Mesenteric fat pad (tissue), 1 donor: ENCODE results near the gene NCLN. TPM values are rescaled to one million over a fixed set of nuclear protein-coding genes. Genes with fewer than 3 reads are reported as not detected.

Experiments used
- DNase-seq: peaks from one replicate; pipeline ENCODE4 v3.0.0-alpha.2; 2020; ENCODE audit warnings: low spot score
- long read RNA-seq: library from polyadenylated mRNA; unstranded; transcript quantifications from one replicate; pipeline ENCODE4 v2.0.0, GENCODE V29; 2020
- total RNA-seq: library from RNA; stranded (reverse); fragmentation: NEBNext Ultra II Directional; extraction: Animal tissue kit (Norgen Biotek cat#: 25700); gene quantifications from one replicate; pipeline ENCODE4 v1.2.1, GENCODE V29; 2021
- donor health status: DM: yes; HTN: yes; CAD: no.

NCLN gene, protein sequence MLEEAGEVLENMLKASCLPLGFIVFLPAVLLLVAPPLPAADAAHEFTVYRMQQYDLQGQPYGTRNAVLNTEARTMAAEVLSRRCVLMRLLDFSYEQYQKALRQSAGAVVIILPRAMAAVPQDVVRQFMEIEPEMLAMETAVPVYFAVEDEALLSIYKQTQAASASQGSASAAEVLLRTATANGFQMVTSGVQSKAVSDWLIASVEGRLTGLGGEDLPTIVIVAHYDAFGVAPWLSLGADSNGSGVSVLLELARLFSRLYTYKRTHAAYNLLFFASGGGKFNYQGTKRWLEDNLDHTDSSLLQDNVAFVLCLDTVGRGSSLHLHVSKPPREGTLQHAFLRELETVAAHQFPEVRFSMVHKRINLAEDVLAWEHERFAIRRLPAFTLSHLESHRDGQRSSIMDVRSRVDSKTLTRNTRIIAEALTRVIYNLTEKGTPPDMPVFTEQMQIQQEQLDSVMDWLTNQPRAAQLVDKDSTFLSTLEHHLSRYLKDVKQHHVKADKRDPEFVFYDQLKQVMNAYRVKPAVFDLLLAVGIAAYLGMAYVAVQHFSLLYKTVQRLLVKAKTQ
- total RNA-seq, result 74.6 TPM
- long read RNA-seq, full-length matches to known transcripts, result 70 of 220 reads
- long read RNA-seq, partial matches to known transcripts, result 23 of 220 reads
- long read RNA-seq, other reads (novel, unspliced or antisense), result 127 of 220 reads

DNA sequence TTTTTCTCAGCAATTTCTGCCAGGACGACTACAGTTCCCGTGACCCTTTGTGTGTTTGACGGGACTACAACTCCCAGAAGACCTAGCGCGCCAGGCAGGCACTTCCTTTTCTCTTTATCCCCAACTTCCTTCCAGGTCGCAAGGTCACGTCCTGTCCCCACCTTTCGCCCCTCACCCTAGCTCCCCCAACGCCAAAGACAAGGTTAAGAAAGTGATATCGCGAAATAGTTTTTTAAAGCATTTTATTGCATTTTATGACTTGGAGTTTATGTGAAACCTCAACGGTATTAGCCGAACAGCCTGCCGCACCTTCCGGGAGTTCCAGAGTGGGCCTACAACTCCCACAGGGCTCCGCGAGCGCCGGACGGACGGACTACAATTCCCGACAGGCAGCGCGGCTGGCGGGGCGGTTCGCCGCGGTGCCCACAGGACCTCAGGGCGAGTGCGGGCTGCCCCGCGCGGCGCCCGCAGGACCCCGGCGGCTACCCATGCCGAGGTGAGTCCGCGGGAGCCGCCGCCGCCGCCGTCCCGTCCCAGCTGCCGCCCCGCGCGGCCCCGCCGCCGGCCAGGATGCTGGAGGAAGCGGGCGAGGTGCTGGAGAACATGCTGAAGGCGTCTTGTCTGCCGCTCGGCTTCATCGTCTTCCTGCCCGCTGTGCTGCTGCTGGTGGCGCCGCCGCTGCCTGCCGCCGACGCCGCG, at the start of gene NCLN:
Gene NCLN, plus strand, starts transcription at position 470 of the 699 bp plus-strand sequence. Its CDS starts 101 bp downstream, at position 571.
- DNase-seq, result peak; percentile 99

DNA sequence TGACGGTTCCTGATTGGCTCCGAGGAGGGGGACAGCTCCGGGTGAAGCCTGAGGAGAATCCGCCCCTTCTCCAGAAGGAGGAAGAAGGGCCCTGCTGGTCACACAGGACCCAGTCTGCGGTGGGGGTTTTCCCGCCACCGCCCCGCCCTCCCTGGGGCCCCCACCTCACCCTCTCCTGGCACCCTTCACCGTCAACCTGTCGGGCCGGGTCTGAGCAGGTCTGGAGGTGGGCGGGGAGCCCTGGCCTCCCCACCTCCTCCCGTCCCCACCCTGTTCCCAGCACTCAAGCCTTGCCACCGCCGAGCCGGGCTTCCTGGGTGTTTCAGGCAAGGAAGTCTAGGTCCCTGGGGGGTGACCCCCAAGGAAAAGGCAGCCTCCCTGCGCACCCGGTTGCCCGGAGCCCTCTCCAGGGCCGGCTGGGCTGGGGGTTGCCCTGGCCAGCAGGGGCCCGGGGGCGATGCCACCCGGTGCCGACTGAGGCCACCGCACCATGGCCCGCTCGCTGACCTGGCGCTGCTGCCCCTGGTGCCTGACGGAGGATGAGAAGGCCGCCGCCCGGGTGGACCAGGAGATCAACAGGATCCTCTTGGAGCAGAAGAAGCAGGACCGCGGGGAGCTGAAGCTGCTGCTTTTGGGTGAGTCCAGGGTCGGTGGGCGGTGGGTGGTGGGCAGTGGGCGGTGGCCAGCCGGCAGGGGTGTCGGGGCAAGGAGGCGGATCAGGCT, 49.6 kb upstream of the NCLN start, which contains the start of gene GNA15:
Gene GNA15, plus strand, starts transcription at position 73 of the 723 bp plus-strand sequence. Its CDS starts 418 bp downstream, at position 491.
- no peak for DNase-seq

DNA sequence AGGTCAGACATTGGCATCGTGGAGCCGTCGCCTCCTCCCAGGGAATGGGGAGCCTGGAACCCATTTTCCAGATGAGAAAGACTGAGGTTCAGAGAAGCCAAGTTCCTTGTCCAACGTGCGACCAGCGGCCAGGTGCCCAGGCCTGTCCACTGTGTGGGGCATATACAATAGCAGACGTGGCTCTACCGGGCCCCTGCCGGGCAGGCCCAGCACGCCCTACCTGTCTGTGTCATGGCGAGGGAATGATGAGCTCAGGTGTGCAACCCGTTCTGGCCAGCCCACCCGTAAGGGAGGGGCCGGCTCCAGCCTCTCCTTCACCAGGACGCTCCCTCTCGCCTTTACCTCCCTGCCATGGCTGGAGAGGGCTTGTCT, 49.1 kb upstream of the NCLN start:
- DNase-seq, result no peak

DNA sequence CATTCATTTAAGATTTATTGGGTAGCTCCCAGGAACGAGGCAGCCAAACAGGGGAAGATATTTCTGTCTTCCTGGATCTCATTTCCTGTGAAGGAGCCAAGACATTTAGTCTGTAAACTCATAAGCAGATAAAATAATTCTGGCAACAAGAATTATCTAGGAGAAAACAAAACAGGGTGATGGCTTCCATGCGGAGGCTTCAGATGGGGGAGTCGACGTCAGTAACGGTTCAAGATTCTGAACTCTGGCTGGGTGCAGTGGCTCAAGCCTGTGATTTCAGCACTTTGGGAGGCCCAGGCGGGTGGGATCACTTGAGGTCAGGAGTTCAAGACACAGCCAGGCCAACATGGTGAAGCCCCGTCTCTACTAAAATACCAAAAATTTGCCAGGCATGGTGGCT, 48.6 kb upstream of the NCLN start:
- no peak for DNase-seq

DNA sequence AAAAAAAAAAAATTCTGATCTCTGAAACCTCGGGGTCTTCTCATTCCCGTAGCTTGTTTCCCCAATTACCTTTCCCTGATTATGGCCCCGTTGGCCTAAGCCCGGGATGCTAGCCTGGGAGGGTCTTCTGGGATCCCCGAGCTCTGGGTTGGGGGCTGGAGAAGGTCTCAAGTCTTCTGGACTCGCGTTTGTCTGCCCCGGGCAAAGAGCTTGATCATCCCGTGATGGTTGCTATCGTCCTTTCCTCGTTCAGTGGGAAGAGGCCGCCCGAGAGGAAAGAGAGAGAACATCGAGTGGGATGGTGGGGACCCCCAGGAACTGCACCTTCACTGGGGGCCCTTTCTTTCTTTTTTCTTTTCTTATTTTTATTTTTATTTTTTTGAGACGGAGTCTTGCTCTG, 47.5 kb upstream of the NCLN start:
- DNase-seq, result no peak

DNA sequence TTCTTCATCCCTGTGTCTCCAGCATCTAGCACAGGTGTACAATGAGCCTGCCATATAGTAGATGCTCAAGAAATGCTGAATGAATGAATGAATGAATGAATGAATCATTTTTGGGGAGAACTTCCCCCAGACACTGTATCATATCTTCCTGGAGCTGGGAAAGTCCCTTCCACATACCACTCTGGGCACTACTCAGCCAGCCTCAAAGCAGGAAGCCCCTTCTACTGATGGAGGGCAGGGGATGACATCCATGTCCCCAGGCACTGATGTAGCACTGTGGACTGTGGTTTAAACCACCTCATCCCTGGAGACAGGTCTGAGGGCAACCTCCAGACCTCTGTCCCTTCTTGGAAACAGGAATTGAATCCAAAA, 45.1 kb upstream of the NCLN start:
- no peak for DNase-seq

DNA sequence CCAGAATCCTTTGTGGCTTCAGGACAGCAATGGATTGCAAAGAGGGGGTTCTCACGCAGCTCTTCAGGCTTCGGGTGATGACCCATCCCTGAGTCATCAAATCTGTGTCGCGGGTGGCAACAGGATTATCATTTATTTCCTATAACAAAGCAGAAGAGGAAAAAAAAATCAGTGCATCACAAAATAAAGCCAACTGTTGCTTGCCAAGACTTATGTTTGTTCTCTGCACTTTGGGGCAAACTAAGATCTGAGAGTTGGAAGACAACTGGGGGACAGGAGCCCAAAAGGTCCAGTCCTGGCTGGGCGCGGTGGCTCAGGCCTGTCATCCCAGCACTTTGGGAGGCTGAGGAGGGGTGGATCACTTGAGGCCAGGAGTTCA, 43.4 kb upstream of the NCLN start:
- no peak for DNase-seq

DNA sequence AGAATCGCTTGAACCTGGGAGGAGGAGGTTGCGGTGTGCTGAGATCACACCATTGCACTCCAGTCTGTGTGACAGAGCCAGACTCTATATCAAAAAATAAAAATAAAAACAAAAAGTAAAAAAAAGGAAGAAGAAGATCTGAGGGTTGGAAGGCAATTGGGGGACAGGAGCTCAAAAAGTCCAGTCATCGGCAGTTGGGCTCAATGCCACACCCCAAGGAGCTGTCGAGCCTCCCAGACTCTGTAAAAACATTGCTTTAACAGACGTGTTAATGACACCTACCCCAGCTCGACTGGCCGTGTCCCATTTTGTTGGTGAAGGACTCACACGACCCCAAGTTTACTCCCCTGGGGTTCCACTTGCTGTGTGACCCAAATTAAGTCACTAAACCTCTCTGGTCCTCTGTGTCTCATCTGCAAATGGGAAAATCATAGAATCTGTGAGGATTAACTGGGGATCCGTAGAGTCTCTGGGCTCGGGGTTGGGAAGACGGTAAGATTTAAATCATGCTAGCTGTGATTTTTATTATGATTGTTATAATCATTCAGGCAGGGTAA, 42.9 kb upstream of the NCLN start:
- DNase-seq, result no peak

DNA sequence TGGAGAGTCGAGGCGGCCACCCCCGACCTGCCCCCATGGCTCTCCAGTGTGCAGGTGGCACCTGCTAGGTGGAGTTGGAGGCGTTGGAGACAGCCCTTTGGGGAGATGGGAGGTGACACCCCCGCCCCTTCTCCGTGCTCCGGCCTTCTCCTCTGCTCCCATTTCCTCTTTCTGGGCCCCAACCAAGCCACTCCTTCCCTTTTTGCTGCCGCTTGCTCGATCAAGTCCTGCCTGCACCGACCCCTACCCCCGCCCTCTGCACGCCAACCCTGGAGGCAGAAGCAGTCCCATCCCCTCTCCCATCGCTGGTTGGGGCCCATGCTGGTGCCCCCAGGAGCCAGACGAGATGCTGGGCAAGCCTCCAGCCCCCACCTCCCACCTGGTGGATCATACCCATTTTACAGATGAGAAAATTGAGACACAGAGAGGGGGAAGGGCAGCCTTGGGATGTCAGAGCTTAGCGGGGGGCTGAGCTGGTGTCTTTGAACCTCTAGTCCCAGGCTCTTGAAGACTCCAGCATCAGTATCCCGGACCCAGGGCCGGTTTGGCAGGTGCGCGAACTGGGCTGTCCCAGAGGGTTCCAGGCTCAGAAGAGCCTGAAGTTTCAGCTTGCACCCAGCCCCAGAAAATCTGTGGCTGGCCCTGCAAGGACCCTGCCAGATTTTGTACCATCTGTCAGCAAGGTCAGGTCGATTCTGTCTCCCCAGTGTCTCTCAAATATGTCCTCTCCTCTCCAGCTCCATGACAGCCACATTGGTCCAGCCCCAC, 39.6 kb upstream of the NCLN start:
- no peak for DNase-seq

DNA sequence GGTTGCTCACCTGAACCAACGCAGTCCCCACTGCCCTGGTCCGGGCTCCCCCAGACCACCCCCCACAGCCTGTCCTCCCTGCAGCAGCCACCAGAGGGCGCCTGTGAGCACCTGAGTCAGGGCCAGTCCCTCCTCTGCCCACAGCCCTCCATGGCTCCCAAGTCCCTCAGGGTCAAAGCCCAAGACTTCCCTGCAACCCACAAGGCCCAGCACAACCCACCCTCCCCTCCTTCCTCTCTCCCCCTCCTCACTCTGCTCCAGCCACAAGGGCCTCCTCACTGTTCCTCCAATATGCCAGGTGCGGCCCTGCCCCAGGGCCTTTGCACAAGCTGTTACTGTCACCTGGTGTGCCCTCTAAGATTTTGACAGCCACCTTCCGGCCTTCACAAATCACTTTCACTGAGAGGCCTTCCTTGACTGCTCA, 39.0 kb upstream of the NCLN start:
- DNase-seq, result no peak

DNA sequence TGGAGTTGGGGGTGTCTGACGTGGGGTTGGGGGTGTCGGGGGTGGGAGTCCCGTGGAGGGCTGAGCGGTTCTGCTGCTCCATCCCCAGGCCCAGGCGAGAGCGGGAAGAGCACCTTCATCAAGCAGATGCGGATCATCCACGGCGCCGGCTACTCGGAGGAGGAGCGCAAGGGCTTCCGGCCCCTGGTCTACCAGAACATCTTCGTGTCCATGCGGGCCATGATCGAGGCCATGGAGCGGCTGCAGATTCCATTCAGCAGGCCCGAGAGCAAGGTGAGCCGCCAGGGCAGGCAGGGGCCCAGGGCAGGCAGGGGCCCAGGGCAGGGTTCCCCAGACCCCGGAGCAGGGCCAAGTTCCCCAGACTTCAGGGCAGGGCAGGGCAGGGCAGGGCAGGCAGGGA, 37.2 kb upstream of the NCLN start:
- DNase-seq, result no peak

DNA sequence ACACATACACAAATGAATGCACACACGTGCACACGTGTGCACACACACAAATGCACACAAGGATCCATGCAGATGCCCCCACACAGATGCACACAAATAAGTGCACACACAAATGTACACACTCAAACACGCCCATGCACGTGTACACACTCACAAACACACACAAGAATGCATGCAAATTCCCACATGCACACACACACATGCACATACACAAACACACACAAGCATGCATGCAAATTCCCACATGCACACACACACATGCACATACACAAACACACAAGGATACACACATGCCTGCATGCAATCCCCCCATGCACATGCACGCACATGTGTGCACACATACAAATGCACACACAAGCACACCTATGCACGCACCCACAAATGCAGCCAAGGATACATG, 36.6 kb upstream of the NCLN start:
- DNase-seq, result no peak

DNA sequence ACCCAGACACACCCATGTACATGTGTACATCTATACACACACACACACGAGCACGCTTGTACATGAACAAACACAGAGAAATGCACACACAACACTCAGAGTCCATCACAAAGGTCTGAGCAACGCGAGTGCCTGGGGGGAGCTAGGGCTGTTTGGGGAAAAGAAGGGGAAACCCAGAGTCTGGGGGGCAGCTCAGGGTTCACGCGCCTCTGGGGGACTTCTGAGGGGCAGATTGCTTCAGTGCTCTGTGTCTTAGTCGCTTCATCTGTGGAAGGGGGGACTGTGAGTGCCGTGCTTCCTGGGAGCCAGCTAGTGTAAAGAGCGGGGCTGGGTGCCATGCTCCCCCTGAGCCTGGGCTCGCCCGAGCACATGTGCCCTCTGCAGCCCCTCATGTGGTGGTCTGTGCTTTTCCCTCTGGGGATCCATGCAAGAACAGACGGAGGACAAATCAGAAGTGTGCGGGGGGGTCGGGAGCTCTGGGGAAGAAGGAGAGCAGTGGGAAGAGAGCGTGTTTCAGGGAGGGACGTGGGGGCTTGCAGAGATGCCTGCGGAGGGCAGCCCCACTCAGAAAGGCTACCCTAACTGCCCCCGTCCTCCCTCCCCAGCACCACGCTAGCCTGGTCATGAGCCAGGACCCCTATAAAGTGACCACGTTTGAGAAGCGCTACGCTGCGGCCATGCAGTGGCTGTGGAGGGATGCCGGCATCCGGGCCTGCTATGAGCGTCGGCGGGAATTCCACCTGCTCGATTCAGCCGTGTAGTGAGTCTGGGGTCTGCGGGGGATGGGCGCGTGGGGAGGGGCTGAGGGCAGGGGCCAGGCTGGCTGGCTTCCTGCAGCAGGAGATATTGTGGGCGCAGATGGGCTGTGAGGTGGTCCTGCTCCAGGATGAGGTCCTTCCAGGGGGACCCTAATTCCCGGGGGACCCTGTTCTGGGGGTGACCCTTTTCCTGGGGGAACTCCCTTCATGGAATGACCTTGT, 35.9 kb upstream of the NCLN start:
- no peak for DNase-seq

DNA sequence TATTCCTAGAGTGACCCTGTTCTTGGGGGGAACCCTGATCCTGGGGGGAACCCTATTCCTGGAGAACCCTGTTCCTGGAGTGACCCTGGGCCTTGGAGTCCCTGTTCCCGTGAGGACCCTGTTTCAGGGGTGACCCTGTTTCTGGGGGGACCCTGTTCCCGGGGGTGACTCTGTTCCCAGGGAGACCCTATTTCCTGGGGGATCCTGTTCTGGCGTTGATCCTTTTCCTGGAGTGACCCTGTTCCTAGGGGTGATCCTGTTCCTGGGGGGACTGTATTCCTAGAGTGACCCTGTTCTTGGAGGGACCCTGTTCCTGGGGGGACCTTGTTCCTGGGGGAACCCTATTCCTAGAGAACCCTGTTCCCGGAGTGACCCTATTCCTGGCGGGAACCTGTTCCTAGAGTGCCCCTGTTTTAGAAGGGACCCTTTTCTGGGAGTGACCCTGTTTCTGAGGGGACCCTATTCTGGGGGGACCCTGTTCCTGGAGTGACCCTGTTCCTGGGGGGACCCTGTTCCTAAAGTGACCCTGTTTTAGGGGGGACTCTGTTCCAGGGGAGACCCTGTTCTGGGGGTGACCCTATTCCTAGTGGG, 34.9 kb upstream of the NCLN start:
- DNase-seq, result no peak

DNA sequence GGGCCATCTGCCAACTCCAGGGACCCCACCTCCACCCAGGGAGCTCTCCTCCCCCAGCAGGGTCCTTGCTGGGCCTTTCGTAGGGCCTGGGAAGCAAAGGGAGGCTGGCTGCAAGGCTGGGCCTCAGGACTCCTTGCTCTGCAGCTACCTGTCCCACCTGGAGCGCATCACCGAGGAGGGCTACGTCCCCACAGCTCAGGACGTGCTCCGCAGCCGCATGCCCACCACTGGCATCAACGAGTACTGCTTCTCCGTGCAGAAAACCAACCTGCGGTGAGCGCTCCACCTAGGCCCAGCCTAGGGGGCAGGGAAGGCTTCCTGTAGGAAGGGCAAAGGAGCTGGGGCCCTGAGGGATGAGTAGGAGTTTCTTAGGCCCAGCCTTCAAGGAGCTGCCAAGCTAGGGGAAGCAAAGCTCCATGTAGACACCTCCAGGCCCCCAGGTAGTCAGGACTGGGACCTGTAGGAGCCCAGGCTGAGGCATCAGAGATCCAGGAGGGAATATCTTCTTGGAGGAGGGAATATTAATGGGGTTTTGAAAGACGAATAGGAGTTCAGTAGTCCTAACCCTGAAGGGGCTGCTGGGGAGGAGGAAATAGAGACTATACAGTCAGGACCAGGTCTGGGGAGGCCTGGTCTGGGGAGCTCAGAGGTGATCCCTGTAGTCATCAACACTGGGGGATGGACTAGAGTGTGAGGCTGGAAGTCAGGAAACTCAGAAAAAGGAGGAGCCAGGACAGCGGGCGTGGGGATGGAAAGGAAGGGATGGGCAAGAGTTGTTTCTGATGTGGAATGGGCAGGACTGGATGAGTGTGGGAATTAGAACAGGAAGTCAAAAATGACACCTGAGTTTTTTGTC, 33.9 kb upstream of the NCLN start:
- no peak for DNase-seq

DNA sequence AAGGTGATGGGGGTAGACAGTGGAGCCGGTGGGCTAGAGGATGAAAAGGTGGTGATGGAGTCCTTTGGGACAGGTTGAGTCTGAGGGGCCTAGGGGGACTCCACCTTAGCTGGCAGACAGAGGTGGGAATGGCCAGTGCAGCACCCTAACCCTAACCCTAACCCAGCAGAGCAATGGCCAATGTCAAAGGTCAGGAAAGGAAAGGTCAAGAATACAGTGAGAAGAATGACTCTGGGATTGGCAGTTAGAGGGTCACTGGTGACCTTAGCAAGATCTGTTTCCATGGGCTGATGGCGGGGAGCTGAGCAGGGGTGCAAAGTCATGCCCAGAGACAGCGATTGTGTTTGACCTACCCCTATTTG, 33.3 kb upstream of the NCLN start:
- no peak for DNase-seq

DNA sequence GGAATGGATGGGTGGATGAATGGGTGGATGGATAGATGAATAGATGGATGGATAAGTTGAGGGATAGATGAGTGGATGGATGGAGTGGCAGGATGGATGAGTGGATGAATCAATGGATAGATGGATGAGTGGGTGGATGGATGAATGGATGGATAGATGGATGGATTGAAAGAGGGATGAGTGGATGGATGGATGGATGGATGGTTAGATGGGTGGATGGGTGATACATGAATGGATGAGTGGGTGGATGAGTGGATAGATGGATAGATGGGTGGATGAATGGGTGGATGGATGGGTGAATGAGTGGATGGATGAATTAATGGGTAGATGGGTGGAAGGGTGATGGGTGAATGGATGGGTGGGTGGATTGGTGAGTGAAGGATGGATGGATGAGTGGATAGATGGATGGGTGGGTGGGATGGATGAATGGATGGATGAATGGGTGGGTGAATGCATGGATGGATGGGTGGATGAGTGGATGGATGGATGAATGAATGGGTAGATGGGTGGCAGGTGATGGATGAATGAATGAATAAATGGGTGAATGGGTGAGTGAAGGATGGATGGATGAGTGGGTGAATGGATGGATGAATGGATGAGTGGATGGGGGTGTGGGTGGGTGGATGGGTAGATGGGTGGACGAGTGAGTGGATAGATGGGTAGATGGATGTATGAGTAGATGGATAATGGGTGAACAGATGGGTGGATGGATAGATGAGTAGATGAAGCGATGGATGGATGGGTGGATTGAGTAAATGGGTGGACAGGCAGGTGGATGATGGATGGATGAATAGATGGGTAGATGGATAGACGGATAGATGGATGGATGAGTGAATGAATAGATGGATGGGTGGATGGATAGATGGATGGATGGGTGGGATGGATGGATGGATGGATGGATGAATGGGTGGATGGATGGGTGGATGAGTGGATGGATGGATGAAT, 32.2 kb upstream of the NCLN start:
- DNase-seq, result no peak
